Measurements from ENCODE around the gene VGF.

VGF gene

DNA sequence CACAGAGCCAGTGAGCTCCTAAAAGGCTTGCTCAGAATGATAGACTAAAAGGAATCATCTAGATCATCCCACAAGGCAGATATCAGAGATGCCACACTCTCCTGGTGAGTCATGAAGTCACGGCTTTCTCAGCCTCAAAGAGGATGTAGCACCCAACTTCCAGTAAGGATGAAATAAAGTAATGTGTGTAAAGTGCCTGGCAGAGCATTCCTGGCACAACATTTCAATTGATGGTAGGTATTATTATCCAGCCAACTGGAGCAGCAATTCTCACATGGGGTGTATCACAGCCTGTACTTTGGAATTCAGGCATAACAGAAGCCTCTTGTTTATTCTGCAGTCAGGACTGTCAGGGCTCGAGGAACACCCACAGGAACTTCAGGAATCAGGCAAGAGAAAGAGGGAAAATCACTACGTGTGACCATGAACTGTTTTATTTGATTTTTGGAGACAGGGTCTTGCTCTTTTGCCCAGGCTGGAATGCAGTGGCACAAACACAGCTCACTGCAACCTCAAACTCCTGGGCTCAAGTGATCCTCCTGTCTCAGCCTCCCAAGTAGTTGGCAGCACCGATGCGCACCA is 20.0 kb upstream of the VGF start:
- DNase-seq, result no peak

DNA sequence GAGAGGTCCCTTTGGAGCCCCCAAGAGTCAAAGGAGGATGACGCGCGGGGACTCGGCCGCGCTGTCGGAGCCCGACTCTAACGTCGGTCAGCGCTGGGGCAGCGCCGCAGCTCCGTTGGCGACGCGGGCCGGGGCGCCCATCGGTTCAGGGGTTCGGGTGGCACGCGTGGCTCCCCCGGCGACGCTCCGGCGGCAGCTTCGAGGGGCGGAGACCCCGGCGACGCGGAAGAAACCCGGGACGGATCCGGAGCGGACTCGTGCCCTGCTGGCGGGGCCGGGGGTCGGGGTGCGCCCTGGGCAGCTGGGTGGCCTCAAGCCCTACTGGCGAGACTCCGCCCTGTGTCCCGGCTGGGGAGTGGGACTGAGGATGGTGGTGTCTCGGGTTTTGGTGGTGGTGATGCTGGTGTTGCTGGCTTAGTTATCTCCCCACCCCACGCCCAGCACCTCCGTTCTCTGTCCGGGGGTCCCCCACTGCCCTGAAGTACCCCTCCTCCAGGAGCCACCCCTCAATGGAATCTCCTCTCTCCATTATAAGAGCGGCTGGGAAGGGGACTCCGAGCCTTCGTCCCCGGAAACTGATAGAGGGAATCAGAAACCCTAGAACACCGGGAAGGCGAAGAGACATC is 14.9 kb upstream of the VGF start, which contains the start of gene NAT16:
NAT16 (minus strand) TSS at position 164 of the 626 bp plus-strand sequence. CDS start 5,486 bp downstream, outside the sequence.
- no peak for DNase-seq

GRCh38 chr7:101179713-101180112 is 14.3 kb upstream of the VGF start:
- DNase-seq, result no peak

DNA sequence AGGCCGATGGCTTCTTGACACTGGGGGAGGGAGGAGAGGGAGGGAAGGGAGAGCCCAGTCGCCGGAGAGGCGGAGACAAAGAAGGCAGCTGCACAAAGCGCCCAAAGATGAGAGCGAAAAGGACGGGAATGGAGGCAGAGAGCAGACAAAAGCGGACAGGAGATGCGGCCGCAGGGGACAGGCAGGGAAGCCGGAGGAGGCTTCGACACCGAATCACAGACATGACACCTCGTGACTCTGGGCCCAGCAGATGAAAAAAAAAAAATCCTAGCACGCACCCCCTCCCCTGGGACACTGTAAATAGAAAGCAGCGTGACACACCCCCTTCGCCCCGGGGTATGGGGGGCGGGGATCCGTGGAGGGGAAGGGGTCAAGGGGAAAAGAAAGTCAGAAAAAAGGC is 13.7 kb upstream of the VGF start:
- DNase-seq, result no peak

DNA sequence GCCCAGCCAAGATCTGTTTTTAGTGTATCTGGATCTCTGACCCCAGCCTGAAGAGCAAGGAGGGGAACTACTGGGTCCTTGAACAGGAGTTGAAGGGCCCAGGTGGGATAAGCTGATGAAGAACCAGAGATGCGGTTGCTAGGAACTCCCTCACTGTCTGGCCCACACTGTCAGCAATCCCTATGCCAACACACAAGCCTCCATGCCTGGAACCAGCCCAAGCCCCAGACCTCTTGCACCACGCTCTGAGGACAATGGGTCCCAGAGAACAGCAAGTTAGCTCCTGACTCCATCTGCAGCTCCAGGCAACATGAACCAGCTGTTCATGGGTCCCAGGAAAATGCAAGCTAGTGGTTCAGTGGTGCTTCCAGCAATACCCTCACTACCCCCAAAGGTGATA is 12.3 kb upstream of the VGF start:
- no peak for DNase-seq

DNA sequence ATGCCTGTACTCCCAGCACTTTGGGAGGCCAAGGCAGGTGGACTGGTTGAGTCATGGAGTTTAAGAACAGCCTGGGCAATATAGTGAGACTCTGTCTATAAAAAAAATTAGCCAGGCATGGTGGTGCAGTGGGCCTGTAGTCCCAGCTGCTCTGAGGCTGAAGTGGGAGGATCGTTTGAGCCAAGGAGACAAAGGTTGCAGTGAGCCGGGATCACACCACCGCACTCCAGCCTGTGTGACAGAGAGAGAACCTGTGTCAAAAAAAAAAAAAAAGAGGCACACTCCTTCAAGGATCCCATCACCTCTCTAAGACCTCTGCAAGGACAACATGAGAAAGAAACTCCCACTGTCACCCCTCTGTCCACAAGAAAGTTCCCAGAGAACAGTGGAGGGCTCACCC is 10.3 kb upstream of the VGF start:
- DNase-seq, result no peak

- DNase-seq, result no peak
Measured at GRCh38 chr7:101174322-101174854, 9.0 kb upstream of the VGF start.

- DNase-seq, result peak; percentile 45
Measured at GRCh38 chr7:101173752-101174244, 8.4 kb upstream of the VGF start.

DNA sequence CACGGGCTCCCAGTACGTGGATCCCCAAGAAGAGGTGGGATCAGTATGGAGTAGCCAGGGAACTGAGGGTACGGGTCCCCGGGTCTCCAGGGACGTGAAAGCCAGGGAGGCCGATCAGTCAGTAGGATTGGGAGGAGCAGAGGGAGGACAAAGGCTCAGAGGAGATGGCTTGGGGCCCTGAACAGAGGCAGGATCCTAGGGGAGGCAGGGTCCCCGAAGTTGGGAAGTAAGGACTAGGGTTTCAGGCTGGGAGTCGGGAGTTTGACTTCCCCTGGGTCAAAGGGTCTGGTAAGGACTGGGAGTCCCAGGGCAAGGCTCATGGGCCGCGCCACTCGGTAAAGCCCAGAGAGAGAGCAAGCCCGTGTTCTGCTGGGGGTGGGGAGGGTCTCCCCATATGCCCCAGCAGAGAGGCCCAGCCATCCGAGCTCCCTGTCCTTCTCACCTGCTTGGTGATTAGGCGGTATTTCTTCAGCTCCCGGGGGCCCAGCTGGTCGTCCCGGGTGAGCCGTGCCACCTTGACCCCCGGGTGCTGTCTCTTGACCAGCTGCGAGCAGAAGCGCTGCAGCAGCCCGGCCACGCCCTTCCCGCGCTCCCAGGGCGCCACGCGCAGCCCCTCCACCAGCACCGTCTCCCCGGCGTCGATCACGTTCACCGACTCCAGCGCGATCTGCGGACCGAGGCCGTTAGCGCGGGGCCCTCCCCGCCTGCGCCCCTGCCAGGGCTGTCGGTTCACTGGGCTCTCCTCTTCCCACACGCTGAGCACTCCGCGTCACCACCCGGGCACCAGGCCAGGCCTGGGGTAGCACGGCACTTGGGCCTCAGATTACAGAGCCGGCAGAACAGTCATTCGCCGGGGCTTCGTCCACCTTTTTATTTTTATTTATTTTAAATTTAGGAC is 7.7 kb upstream of the VGF start:
- no peak for DNase-seq

DNA sequence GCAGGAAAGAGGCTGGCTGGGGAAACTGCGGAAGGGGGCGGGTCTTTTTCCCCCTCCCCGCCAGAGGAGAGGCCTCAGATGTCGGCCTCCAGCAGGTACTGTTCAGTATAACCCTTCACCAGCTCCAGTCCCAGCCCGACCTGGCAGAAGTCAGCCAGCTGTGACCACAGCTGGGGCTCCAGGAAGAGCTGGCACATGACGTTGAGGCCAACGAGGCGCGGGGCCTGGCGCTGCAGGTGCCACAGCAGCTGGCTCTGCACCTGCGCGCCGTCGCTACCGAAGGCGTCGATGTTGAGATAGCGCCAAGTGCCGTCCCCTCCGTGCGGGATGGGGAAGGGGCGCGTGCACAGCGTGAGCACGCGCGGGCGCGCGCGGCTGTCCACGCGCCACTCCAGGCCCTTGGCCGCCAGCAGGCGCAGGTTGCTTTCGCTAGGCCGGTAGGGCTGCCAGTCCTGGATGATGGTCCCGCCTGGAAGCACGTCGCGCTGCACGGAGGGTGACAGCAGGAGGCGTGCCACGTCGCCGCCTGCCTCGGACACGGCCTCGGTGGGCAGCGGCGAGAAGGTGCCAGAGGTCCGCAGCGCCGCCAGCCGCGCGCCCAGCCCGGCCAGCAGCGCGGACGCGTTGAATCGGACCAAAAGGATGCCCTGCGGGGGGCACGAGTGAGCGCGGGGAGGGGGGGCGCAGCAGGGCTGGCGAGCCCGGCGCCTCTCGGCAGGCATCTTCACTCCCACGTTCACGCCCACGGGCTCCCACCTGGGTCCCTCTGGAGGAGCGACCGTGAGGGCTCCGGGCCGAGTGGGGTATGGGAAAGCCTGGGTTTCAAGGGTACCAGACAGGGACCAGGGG is 6.9 kb upstream of the VGF start:
- DNase-seq, result no peak

GRCh38 chr7:101171442-101171837 is 6.1 kb upstream of the VGF start:
- no peak for DNase-seq

DNA sequence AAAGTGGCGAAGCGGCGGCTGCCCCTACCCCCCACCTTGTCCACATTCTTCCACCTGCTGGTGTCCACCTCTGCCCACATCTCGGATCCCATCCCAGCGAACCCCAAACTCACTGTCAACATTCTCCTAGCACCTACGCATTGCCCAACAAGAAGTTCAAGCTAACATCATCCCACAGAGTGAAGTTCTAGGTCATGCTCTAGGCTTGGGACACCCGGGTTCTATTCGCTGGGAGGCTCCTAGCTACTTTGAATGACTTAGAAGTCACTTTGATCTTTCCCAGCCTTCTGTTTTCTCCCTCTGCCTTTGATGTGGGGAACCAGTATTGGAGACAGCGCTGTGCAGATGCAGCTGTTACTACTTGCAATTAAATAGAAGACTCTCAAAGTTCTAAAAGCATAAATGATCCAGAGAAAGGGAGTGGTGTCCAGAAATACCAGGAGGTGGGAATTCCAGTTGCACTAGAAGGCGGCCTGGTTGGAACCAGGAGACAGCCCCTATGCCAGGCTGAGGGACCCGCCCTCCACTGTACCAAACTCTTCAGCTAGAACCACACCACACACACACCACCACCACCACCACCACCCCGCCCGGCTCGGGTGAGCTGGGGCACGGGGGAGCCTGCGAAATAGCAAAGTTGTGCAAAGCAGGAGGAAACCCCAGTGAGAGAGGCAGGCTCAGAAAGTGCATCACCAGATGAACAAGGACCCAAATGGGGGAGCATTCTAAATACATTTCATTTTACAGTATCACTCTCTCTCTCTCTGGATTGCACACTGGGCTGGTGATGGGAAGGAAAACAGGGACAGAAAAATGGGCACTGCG is 5.5 kb upstream of the VGF start:
- no peak for DNase-seq

GRCh38 chr7:101169838-101170551 is 4.6 kb upstream of the VGF start:
- DNase-seq, result peak; percentile 67

DNA sequence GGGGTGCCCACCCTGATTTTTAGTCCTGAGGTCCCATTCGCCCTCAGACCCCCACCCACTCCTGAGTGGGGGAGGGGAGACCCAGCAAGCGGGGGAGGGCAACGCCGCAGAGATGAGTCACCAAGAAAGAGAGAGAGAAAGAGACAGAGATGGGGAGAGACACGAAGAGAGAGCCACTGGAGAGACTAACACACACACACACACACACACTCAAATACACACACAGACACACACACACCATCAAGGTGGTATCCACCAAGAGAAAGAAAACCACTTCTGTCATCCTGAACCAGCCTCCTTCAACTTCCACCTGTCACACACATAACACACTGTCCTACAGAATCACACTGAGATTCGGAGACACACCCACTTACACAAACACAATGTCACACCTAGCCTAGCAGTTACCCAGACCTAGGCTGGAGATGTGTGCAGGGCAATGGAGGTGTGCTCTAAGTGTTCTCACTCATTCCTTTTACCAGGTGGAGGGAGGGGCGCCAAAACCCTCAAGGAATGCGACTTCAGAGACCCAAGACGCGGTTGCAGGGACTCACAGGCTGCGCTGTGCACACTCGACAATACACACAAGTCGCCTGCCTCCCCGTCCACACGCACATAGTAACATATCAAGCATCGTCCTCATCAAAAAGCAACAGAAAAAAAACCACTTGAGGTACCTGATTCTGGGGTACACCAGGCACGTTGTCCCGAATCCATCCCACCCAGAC is 3.9 kb upstream of the VGF start:
- no peak for DNase-seq

- DNase-seq, result no peak
Measured at GRCh38 chr7:101168412-101169049, 3.2 kb upstream of the VGF start.

- no peak for DNase-seq
Measured at GRCh38 chr7:101167645-101168411, 2.5 kb upstream of the VGF start.

GRCh38 chr7:101166909-101167644 is 1.7 kb upstream of the VGF start:
- DNase-seq, result no peak

DNA sequence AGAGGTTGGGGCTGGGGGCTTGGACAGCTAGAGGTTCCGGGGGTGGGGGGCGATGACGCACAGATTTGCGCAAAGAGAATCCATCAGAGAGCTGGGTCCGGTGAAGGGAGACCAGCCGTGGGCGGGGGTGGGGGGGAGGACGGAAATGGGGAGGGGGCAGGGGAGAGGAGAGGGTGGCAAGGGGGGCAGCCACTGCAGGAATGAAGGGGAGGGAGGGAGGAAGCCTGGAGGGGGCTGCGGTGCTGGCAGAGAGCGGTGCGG is 1.2 kb upstream of the VGF start:
- no peak for DNase-seq
